Fibroblast of lung (primary cell): ENCODE results near the gene MIEF2. TPM values are rescaled to one million over a fixed set of nuclear protein-coding genes. Genes with fewer than 3 reads are reported as not detected.

Source experiments
- DNase-seq, 2 donors: peaks; one replicate each; pipeline versions ENCODE4 v3.0.0 to v3.0.0-alpha.2; 2010; ENCODE audit warnings: low read depth in 2 of 2
- H2AFZ ChIP-seq: 2 replicates; pipeline ENCODE4 v1.5.1; 2012; ENCODE audit warnings: low read length, control low read depth, inconsistent platforms
- H3K27ac ChIP-seq: 2 replicates; pipeline ENCODE4 v1.5.1; 2011; ENCODE audit warnings: low read length, control low read depth; ENCODE audit not compliant: insufficient read depth
- H3K27me3 ChIP-seq: 2 replicates; pipeline ENCODE4 v1.5.1; 2011; ENCODE audit warnings: mild to moderate bottlenecking, low read length; ENCODE audit not compliant: control insufficient read depth, insufficient read depth
- H3K36me3 ChIP-seq: 2 replicates; pipeline ENCODE4 v1.5.1; 2011; ENCODE audit warnings: low read length; ENCODE audit not compliant: control insufficient read depth, insufficient read depth
- H3K4me1 ChIP-seq: 2 replicates; pipeline ENCODE4 v1.5.1; 2011; ENCODE audit warnings: low read length; ENCODE audit not compliant: control insufficient read depth, insufficient read depth; ENCODE audit errors: extremely low read depth
- H3K4me2 ChIP-seq: 2 replicates; pipeline ENCODE4 v1.5.1; 2011; ENCODE audit warnings: low read length, control low read depth; ENCODE audit not compliant: insufficient read depth; ENCODE audit errors: extremely low read depth
- H3K4me3 ChIP-seq, 4 experiments: fragments of 200-600 bp in 1 of 4; sonication (generic) in 1 of 4; replicated peaks in 1 of 4; 2 replicates each; pipeline ENCODE4 v1.5.1; 2011 to 2016; ENCODE audit warnings: low read length in 4 of 4, low read depth in 3 of 4, mild to moderate bottlenecking in 3 of 4, control low read depth in 2 of 4, inconsistent platforms in 1 of 4, mixed read lengths in 1 of 4; ENCODE audit not compliant: insufficient read depth in 1 of 4; ENCODE audit errors: control extremely low read depth in 1 of 4
- H3K79me2 ChIP-seq: 2 replicates; pipeline ENCODE4 v1.5.1; 2012; ENCODE audit warnings: mild to moderate bottlenecking, low read length, inconsistent platforms; ENCODE audit not compliant: control insufficient read depth, insufficient read depth
- H3K9ac ChIP-seq: 2 replicates; pipeline ENCODE4 v1.5.1; 2011; ENCODE audit warnings: mild to moderate bottlenecking, low read length, control low read depth; ENCODE audit not compliant: insufficient read depth
- H3K9me3 ChIP-seq: 2 replicates; pipeline ENCODE4 v1.5.1; 2012; ENCODE audit warnings: low read depth, low read length; ENCODE audit not compliant: control insufficient read depth, insufficient read depth
- H4K20me1 ChIP-seq: 2 replicates; pipeline ENCODE4 v1.5.1; 2011; ENCODE audit warnings: low read length; ENCODE audit not compliant: control insufficient read depth, insufficient read depth; ENCODE audit errors: extremely low read depth
- CTCF ChIP-seq, 2 donors: IDR thresholded peaks in 1 of 2; conservative IDR thresholded peaks in 1 of 2; 1 replicate in 1 of 2; 2 replicates in 1 of 2; pipeline ENCODE4 v1.5.1; 2011 to 2012; ENCODE audit warnings: low read length in 2 of 2, control low read depth in 1 of 2, inconsistent platforms in 1 of 2, low read depth in 1 of 2, mild to moderate bottlenecking in 1 of 2
- EZH2 ChIP-seq: IDR thresholded peaks from 2 replicates; pipeline ENCODE4 v1.5.1; 2012; ENCODE audit warnings: low read length, control low read depth, mild to moderate bottlenecking; ENCODE audit errors: missing control alignments
- polyA plus RNA-seq, 2 donors: library from polyadenylated mRNA; depleted of rRNA in 1 of 2; stranded (reverse) in 1 of 2; unstranded in 1 of 2; fragments of >200 nt; gene quantifications; 2 replicates each; pipeline ENCODE4 v1.2.1, GENCODE V29; 2011 to 2012; ENCODE audit warnings: missing spikeins in 1 of 2
- total RNA-seq: library from RNA; depleted of rRNA; stranded (reverse); fragments of >200 nt; gene quantifications from 2 replicates; pipeline ENCODE4 v1.2.1, GENCODE V29; 2014

MIEF2 gene
- total and polyA plus RNA-seq, 2 donors (not counting 1 experiment from before 2014, with no cell fraction given) = 3.9 to 16.2 TPM

- Histone ChIP-seq H3K9ac (no peak overlapping the region), H3K4me3 (no peak overlapping the region), H3K9me3 (no peaks in the 10 kb centered on the region), H3K36me3 (peaks cover 8% of the 10 kb centered on the region), H3K4me2 (no peak overlapping the region), H3K79me2 (peaks cover 11% of the 10 kb centered on the region), H3K27ac (no peak overlapping the region), H2AFZ (no peak overlapping the region), H3K4me1 (peaks cover 10% of the 10 kb centered on the region), H3K27me3 (no peaks in the 10 kb centered on the region), H4K20me1 (no peaks in the 10 kb centered on the region)
- no peak for TF ChIP-seq EZH2
- TF ChIP-seq CTCF (conservative IDR thresholded peaks at IDR 0.05 in 1 of 2, IDR thresholded peaks at IDR 0.05 in 1 of 2; ENCODE audit: low read depth in 1 of 2, low read length in 2 of 2) = no peak
- DNase-seq = no peak
These were observed 31.2 kb upstream of the MIEF2 start for GRCh38 chr17:18229254-18229653.

GRCh38 chr17:18229771-18230170 lies 30.7 kb upstream of the MIEF2 start:
- H3K4me3 ChIP-seq = no peak overlapping the region
- peaks cover 7% of the 10 kb centered on the region for H3K4me1 ChIP-seq
- no peak overlapping the region for H3K27ac ChIP-seq
- no peaks in the 10 kb centered on the region for H4K20me1 ChIP-seq
- DNase-seq = no peak
- H3K79me2 ChIP-seq = peaks cover 11% of the 10 kb centered on the region
- peaks cover 12% of the 10 kb centered on the region for H3K36me3 ChIP-seq
- no peak overlapping the region for H3K9ac ChIP-seq
- no peak overlapping the region for H3K4me2 ChIP-seq
- H3K27me3 ChIP-seq = no peaks in the 10 kb centered on the region
- TF ChIP-seq EZH2 (no peak), CTCF (conservative IDR thresholded peaks at IDR 0.05 in 1 of 2, IDR thresholded peaks at IDR 0.05 in 1 of 2; ENCODE audit: low read depth in 1 of 2, low read length in 2 of 2) (no peak)
- no peak overlapping the region for H2AFZ ChIP-seq
- H3K9me3 ChIP-seq = no peaks in the 10 kb centered on the region

GRCh38 chr17:18230288-18231141 lies 29.9 kb upstream of the MIEF2 start:
- no peak for DNase-seq
- Histone ChIP-seq H3K79me2 (peaks cover 11% of the 10 kb centered on the region), H3K4me2 (no peak overlapping the region), H3K27me3 (no peaks in the 10 kb centered on the region), H3K4me3 (no peak overlapping the region), H3K36me3 (peaks cover 13% of the 10 kb centered on the region), H2AFZ (no peak overlapping the region), H3K9ac (no peak overlapping the region), H3K9me3 (no peaks in the 10 kb centered on the region), H4K20me1 (no peaks in the 10 kb centered on the region), H3K27ac (no peak overlapping the region), H3K4me1 (peaks cover 3% of the 10 kb centered on the region)
- TF ChIP-seq EZH2 (no peak), CTCF (conservative IDR thresholded peaks at IDR 0.05 in 1 of 2, IDR thresholded peaks at IDR 0.05 in 1 of 2; ENCODE audit: low read depth in 1 of 2, low read length in 2 of 2) (no peak)
